ENCODE results near the gene PPM1J. TPM values are rescaled to one million over a fixed set of nuclear protein-coding genes. Genes with fewer than 3 reads are reported as not detected.

The PPM1J gene
- total RNA-seq, 1 donor from 2014 or later: 2.5 TPM

DNA sequence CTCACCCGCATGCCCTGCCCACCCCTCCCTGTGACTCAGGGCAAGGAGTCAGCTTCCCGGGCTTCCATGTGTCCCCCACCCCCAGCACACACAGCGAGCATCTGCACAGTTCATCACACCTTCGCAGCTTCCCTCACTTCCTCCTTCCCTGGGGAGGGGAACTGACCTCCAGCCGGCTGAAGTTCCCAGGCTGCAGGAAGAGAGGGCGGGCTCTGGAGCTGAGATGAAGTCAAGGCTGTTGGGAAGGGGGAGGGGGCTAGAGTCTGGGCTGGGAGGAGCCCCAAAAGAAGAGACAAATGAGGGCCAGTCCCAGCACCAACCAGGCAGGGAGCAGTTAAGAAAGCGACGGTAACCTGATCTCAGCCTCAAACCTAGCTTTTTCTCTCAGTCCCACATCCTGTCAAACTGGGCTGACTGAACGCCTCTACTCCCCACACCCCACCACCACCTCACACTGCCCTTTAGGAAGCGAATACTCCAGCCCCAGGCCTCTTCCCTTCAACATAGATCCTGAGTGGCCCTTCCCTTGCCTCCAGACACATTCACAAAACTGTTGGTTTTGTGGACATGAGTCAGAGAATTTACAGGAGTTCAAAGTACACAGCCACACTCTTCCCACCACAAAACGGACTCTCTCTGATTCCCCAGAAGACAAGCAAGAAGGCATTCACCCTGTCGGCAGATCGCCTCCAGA, 10.1 kb downstream of the PPM1J start:
- DNase-seq: peak; percentile 97

- peak; percentile 61 for DNase-seq
These were observed 10.7 kb downstream of the PPM1J start for GRCh38 chr1:112704391-112704933.

GRCh38 chr1:112703706-112704105, 11.4 kb downstream of the PPM1J start:
- no peak for DNase-seq

DNA sequence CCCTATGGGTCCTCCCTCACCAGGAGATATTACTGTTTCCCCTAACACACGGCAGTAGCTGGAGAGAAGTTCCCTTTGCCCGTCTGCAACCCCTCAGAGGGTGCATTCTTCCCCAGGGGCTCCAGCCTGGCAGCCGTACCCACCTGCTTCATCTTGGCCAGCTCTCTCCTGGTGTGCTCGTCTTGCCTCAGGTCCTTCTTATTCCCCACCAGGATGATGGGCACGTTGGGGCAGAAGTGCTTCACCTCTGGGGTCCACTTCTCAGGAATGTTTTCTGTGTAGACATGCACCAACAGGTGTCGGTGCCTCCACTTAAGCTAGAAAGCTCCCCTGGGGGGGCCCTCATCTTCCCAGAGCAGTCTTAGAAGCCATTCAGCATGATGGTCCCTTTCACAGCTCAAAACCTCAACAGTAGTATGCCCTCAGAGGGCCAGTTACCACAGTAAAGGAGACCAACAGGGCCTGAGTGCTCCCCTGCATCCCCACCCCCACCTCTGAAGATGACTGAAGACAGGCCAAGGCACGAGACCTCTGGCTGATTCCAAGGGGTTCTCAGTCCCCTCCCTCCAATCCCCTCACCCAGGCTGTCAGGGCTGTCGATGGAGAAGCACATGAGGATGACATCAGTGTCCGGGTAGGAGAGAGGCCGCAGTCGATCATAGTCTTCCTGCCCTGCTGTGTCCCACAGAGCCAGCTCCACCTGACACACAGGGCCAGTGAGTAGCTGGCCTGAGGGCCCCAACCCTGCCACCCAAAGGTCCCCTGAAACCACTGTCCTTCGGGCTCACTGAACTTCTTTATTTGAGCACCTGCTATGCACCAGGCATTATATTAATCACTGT, 12.5 kb downstream of the PPM1J start:
- no peak for DNase-seq

DNA sequence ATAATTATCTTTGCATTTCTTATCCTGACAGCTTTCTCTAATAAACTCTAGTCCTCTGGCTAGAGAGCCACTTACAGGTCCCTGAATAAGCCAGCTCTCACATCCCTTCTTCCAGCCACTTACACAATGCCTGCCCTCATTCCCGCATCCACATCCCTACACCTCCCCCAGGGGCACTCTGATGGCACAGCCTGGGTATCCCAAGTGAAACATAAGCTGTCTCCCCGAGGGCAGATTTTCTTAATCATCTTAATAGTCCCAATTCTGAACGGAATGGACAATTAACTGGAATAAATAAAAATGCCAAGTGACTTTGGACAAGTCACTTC, 13.1 kb downstream of the PPM1J start:
- DNase-seq: no peak

GRCh38 chr1:112701227-112702066, 13.7 kb downstream of the PPM1J start:
- DNase-seq: no peak

- DNase-seq: peak; percentile 98
These were observed 14.6 kb downstream of the PPM1J start for GRCh38 chr1:112700290-112701226.

DNA sequence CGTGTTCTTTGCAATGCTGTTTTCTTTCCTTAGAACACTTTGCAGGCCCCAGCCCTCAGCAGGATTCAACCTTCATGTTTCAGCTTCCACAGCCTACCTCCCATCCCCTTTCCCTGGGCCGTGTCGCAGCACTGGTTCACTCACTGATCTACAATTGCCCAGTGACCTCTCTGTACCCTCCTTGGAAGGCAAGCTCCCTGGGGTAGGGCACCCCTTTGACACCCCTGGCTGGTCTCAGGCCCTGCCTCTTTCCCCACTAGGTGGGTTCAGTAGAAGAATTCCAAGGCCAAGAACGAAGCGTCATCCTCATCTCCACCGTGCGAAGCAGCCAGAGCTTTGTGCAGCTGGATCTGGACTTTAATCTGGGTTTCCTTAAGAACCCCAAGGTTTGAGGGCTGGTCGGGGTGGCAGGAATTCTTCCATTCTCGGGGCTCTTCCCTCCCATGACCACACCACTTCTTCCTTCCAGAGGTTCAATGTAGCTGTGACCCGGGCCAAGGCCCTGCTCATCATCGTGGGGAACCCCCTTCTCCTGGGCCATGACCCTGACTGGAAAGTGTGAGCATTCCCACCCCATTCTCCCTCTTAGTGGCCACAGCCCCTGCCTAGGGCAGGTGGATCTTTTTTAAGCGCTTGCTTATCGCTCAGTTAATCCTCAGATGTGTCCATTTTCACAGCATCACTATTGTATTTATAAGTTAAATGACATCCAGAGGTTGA, 15.5 kb downstream of the PPM1J start:
- DNase-seq: no peak

GRCh38 chr1:112698366-112699310, 16.5 kb downstream of the PPM1J start:
- peak; percentile 46 for DNase-seq

DNA sequence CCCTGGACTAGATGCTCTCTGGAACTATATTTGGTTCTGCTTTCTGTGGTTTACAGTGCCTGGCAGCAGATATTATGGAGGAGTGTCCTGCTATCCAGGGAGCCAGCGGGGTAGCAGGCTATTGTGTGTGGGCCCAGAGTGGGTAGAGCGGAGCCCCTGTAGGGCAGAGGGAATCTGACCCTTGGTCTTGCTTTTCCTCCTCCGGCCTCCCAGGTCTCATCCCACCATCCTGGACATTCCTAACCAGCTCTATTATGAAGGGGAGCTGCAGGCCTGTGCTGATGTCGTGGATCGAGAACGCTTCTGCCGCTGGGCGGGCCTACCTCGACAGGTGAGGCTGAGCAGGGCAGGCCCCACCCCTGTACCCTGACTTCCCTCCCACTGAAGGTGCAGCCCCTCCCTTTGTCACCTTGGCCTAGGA, 17.3 kb downstream of the PPM1J start:
- DNase-seq: no peak

- DNase-seq: no peak
These were observed 18.4 kb downstream of the PPM1J start for GRCh38 chr1:112696578-112697314.

DNA sequence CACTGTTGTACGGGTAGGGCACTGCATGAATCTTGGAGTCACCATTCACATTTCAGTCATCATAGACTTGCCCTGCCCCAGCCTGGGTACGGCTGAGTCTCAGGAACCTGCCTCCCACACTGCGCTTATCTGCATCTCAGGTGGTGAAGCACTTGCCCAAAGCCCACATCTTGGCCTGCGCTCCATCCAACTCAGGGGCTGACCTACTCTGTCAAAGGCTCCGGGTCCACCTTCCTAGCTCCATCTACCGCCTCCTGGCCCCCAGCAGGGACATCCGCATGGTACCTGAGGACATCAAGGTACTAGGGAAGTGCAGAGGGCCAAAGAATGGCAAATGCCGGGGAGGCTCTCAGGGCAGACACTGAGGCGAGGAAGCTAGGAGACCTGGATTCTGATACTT, 19.9 kb downstream of the PPM1J start:
- no peak for DNase-seq

DNA sequence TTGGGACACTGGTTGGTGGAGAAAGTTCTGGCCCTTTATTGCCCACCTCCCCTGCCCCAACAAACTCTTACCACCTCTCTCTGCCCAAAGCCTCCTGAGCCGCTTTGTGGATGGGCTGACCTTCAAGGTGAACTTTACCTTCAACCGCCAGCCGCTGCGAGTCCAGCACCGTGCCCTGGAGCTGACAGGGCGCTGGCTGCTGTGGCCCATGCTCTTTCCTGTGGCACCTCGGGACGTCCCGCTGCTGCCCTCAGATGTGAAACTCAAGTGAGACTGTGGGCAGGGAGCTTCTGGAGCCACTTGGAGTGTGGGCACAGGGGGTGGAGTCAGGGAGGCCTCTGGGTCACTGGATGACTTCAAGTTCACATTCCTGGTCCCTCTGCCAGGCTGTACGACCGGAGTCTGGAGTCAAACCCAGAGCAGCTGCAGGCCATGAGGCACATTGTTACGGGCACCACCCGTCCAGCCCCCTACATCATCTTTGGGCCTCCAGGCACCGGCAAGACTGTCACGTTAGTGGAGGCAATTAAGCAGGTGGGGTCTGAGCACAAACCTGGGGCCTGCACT, 20.7 kb downstream of the PPM1J start:
- DNase-seq: no peak

GRCh38 chr1:112693821-112694220, 21.3 kb downstream of the PPM1J start:
- DNase-seq: no peak

DNA sequence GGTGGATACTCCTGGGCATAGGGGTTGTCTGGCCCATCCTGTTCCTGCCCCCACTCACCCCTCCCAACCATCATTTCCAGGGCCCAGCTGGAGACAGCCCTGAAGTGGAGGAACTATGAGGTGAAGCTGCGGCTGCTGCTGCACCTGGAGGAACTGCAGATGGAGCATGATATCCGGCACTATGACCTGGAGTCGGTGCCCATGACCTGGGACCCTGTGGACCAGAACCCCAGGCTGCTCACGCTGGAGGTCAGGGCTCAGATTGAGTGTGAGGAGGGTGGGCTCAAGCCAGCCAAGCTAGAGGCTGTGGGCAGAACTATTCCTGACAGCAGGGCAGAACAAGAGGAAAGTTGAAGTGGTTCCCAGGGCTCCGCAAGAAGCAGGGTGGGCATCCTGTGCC, 22.5 kb downstream of the PPM1J start:
- no peak for DNase-seq

DNA sequence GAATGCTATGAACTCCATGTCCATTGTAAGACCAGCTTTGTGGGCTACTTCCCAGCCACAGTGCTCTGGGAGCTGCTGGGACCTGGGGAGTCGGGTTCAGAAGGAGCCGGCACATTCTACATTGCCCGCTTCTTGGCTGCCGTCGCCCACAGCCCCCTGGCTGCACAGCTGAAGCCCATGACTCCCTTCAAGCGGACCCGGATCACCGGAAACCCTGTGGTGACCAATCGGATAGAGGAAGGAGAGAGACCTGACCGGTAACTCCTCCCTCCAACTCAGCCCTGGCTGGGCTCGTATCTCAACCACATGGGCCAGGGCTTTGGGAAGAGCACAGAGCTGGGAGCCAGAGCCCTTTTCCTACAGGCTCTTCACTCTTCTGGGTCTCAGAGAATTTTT, 25.3 kb downstream of the PPM1J start:
- DNase-seq: no peak

DNA sequence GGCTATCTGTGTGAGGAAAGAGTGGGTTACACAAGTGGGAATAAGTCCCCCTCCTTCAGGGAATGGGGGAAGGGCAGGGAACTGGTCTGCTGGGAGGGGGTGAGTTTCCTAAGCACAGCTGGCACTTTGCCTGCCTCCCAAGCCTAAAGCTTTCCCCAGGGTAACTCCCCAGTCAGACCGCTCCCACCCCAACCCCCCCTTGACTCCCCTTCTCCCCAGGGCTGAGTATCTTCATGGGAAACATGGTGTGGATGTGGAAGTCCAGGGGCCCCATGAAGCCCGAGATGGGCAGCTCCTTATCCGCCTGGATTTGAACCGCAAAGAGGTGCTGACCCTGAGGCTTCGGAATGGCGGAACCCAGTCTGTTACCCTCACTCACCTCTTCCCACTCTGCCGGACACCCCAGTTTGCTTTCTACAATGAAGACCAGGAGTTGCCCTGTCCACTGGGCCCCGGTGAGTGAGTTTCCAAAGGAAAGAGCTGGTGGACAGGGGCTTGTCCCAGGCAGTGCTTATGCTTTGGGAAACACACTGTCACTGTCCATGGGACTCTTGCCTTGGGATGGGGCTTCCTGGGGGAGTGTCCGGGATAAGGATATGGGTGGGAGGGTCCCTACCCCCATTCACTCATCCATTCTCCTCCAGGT, 25.8 kb downstream of the PPM1J start:
- DNase-seq: no peak

- DNase-seq: peak; percentile 78
These were observed 26.3 kb downstream of the PPM1J start for GRCh38 chr1:112688781-112689193.
